WTC11 (cell line): ENCODE data around the gene VEGFA.

Source experiments
- ATF1 ChIP-seq: sonication (generic); formaldehyde crosslinking; IDR thresholded peaks from 2 replicates; pipeline ENCODE4 v1.8.1; 2023; ENCODE audit warnings: mild to moderate bottlenecking, moderate library complexity, missing genetic modification reagents
- ELF4 ChIP-seq: sonication (generic); formaldehyde crosslinking; IDR thresholded peaks from 2 replicates; pipeline ENCODE4 v1.8.1; 2022; ENCODE audit warnings: low read depth, mild to moderate bottlenecking, moderate library complexity, missing genetic modification reagents
- HMGXB4 ChIP-seq: sonication (generic); formaldehyde crosslinking; IDR thresholded peaks from 2 replicates; pipeline ENCODE4 v1.8.1; 2023; ENCODE audit warnings: mild to moderate bottlenecking, moderate library complexity, missing genetic modification reagents
- NR3C1 ChIP-seq: sonication (generic); formaldehyde crosslinking; conservative IDR thresholded peaks from 2 replicates; pipeline ENCODE4 v1.8.1; 2023; ENCODE audit warnings: low read depth, mild to moderate bottlenecking, missing genetic modification reagents
- PRDM15 ChIP-seq: sonication (generic); formaldehyde crosslinking; IDR thresholded peaks from 2 replicates; pipeline ENCODE4 v1.8.0; 2022; ENCODE audit warnings: missing genetic modification reagents
- SP1 ChIP-seq: sonication (generic); formaldehyde crosslinking; conservative IDR thresholded peaks from 2 replicates; pipeline ENCODE4 v1.8.1; 2022; ENCODE audit warnings: missing genetic modification reagents
- TEAD4 ChIP-seq: sonication (generic); formaldehyde crosslinking; IDR thresholded peaks from 2 replicates; pipeline ENCODE4 v1.8.0; 2022; ENCODE audit warnings: mild to moderate bottlenecking, missing genetic modification reagents
- TP53 ChIP-seq: sonication (generic); formaldehyde crosslinking; IDR thresholded peaks from 2 replicates; pipeline ENCODE4 v1.8.1; 2023; ENCODE audit warnings: mild to moderate bottlenecking, missing genetic modification reagents
- ZNF416 ChIP-seq: fragments of 250-450 bp; sonication (Bioruptor Pico); IDR thresholded peaks from 2 replicates; pipeline ENCODE4 v1.9.0; 2021; ENCODE audit warnings: mild to moderate bottlenecking, inconsistent platforms
- TF ChIP-seq, protein P1 (sequence below): fragments of 200-600 bp; IDR thresholded peaks from 2 replicates; pipeline ENCODE4 v1.8.0; 2022; ENCODE audit warnings: antibody characterized with exemption
- TF ChIP-seq, protein P2 (sequence below): sonication (generic); formaldehyde crosslinking; IDR thresholded peaks from 2 replicates; pipeline ENCODE4 v1.8.0; 2022; ENCODE audit warnings: mild to moderate bottlenecking, missing genetic modification reagents
- TF ChIP-seq, protein P3 (sequence below): sonication (generic); formaldehyde crosslinking; IDR thresholded peaks from 2 replicates; pipeline ENCODE4 v1.8.0; 2022; ENCODE audit warnings: mild to moderate bottlenecking, missing genetic modification reagents
- TF ChIP-seq, protein P4 (sequence below): sonication (generic); formaldehyde crosslinking; IDR thresholded peaks from 2 replicates; pipeline ENCODE4 v1.8.1; 2022; ENCODE audit warnings: mild to moderate bottlenecking, missing genetic modification reagents, moderate library complexity, borderline replicate concordance

GRCh38 chr6:43829470-43829869, 59.5 kb downstream of the VEGFA start:
- TF ChIP-seq, protein P1, sequence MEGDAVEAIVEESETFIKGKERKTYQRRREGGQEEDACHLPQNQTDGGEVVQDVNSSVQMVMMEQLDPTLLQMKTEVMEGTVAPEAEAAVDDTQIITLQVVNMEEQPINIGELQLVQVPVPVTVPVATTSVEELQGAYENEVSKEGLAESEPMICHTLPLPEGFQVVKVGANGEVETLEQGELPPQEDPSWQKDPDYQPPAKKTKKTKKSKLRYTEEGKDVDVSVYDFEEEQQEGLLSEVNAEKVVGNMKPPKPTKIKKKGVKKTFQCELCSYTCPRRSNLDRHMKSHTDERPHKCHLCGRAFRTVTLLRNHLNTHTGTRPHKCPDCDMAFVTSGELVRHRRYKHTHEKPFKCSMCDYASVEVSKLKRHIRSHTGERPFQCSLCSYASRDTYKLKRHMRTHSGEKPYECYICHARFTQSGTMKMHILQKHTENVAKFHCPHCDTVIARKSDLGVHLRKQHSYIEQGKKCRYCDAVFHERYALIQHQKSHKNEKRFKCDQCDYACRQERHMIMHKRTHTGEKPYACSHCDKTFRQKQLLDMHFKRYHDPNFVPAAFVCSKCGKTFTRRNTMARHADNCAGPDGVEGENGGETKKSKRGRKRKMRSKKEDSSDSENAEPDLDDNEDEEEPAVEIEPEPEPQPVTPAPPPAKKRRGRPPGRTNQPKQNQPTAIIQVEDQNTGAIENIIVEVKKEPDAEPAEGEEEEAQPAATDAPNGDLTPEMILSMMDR = no peak
- TF ChIP-seq, protein P2, sequence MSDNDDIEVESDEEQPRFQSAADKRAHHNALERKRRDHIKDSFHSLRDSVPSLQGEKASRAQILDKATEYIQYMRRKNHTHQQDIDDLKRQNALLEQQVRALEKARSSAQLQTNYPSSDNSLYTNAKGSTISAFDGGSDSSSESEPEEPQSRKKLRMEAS = no peak
- TF ChIP-seq TEAD4 (CRISPR knock-in tag) (no peak), ZNF416 (CRISPR knock-in tag) (no peak), NR3C1 (CRISPR knock-in tag) (no peak), TP53 (CRISPR knock-in tag) (no peak), SP1 (CRISPR knock-in tag) (no peak), ATF1 (CRISPR knock-in tag) (no peak), PRDM15 (CRISPR knock-in tag) (no peak), HMGXB4 (CRISPR knock-in tag) (no peak), ELF4 (no peak)
- TF ChIP-seq, protein P3, sequence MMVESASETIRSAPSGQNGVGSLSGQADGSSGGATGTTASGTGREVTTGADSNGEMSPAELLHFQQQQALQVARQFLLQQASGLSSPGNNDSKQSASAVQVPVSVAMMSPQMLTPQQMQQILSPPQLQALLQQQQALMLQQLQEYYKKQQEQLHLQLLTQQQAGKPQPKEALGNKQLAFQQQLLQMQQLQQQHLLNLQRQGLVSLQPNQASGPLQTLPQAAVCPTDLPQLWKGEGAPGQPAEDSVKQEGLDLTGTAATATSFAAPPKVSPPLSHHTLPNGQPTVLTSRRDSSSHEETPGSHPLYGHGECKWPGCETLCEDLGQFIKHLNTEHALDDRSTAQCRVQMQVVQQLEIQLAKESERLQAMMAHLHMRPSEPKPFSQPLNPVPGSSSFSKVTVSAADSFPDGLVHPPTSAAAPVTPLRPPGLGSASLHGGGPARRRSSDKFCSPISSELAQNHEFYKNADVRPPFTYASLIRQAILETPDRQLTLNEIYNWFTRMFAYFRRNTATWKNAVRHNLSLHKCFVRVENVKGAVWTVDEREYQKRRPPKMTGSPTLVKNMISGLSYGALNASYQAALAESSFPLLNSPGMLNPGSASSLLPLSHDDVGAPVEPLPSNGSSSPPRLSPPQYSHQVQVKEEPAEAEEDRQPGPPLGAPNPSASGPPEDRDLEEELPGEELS = no peak
- TF ChIP-seq, protein P4, sequence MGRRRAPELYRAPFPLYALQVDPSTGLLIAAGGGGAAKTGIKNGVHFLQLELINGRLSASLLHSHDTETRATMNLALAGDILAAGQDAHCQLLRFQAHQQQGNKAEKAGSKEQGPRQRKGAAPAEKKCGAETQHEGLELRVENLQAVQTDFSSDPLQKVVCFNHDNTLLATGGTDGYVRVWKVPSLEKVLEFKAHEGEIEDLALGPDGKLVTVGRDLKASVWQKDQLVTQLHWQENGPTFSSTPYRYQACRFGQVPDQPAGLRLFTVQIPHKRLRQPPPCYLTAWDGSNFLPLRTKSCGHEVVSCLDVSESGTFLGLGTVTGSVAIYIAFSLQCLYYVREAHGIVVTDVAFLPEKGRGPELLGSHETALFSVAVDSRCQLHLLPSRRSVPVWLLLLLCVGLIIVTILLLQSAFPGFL (CRISPR knock-in tag) = no peak
